IPS-NIHi7 (cell line): ENCODE measurements around the gene CNIH3.

ENCODE experiments used
- DNase-seq: peaks from one replicate; pipeline ENCODE4 v3.0.0; 2012; ENCODE audit warnings: mixed read lengths; ENCODE audit errors: extremely low spot score

CNIH3 gene

DNA sequence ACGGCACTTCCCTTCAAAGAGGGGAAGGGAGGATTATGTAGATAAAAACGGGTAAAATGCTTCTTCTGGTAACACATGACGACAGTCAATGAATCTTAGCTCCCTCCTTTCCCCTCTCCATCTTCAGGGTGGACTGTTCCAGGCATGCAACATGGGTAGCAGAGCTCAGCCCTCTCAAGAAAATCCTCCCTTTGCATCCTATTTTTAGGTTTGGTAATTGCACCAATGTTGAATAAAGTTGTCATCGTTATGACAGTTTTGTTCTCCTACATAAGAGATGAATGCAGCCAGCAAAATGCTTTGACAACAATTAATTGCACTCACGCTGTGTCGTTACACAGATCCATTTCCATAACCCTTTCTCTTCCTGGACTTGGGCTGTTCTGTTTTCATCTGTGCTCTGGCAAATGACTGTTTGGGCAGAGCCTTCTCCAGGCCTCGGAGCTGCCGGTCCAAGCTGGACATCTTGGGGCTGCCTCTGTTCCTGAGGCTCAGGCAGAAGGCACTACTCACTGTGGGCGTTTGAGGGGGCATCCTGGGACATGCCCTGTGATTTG lies 127.6 kb downstream of the CNIH3 start:
- no peak for DNase-seq

DNA sequence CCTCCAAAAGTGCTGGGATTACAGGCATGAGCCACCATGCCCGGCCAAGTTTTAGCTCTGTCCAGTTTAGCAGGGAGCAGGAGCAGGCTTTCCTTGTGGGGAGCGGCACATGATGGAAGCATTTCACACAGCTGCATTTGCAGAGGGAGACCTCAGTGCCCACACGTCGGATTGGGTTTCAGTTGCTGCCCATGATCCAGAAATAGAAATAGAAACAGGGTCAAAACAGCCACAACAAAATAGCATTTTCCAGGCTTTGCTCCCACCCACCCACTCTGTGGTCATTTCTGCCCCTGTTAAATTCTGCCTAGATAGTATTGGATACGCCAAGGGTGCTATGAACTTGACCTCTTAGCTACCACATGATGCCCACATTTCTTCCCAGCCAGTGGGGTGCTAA lies 128.4 kb downstream of the CNIH3 start:
- no peak for DNase-seq

DNA sequence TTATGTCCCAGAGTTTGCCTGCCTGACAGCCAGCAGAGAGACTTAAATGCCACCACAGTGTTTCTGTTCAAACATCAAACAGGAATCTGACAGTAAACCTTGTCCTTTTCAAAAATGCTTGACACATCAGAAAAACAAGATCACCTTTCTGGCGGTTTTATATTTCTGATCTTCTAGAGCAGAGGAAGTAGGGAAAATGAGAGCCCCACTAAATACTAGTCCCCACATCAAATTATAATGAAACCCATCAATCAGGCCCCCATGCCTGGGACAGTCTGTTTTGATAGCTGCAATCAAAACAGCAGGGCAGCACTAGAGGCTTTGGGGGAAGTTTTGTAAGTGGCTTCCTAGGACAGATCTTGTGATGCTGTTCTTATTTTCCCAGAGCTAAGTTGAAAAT lies 129.3 kb downstream of the CNIH3 start:
- DNase-seq = no peak

DNA sequence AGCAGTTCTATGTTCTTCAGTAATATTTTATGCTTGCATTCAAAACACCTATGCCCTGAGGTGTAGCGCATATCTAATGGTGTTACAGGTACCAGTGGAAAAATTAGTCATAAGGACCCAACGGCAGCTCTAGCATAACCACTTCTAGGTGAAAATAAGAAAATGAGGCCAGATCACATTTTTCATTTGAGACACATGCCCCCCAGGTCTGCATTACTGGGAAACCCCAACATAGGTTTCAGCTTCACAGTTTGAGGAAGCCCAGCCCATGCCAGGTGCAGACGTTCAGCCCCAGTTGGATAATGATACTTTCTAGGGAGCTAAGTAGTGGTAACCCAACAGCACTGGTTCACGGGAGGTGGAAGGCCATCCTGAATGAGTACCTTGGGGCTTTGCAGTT lies 129.8 kb downstream of the CNIH3 start:
- no peak for DNase-seq

DNA sequence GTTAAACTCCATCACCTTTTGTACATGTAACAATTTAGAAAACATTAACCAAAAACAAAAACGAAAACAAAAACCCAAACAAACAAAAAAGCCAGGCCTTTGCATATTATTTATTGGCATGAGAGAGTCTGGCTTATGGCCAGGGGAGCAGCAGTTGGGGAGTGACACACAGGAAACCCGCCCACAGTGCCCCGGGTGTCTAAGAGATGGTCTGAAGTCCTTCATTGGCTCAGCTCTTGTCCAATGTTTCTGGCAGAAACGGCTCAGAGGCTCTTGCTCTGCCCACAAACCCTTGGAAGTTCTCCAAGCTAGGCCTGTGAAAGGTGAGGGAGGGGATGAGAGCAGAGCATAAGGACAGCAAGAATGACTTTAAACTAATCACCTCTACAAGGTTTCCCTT lies 131.5 kb downstream of the CNIH3 start:
- DNase-seq = no peak

DNA sequence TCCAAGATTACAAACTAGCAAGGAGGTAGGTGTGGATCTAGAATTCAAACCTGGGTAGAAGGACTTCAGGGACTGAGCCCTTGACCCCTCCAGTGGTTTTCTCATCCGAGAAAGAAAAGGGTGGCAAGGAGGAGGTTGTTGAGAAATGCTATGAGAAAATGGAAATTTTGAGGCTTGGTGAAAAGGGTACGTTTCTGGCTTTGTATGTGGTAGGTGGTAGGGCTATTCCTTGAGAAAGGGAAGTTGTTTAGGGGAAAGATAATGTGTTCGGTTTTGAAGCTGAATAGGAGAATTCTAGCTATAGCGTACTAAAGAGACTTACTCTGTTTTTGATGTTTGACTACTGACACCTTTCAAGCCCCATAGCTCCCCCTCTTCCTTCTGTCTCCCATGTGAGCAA lies 133.8 kb downstream of the CNIH3 start:
- DNase-seq = no peak

DNA sequence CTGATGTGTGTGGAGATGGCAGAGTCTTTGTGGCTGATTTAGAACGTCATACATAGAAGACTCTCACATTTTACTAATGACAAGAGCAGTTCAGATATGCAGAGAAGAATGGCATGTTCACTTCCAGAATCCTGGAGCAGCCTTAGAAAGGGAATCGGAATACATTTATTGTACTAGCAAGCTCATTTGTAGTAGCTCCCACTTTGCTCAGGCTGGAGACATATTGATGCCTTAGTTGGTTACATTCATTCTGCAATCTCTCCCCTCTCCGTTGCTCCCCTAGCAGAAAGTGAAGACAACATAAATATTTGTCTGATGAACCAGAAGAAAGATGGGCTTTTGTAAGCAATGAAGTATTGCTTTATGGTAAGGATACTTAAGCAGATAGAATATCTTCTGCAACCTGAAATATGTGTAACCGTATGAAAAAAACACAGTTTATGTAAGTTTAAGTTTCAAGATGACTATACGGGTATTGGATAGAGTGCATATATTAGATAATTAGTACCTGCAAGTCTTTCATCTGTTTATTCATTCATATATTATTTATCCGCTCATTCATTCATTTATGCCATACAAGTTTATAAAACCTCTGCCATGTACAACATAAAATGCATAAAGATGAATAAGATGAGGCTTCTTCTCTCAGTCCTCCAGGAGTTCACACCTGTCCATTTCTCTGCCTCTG lies 135.7 kb downstream of the CNIH3 start:
- no peak for DNase-seq

DNA sequence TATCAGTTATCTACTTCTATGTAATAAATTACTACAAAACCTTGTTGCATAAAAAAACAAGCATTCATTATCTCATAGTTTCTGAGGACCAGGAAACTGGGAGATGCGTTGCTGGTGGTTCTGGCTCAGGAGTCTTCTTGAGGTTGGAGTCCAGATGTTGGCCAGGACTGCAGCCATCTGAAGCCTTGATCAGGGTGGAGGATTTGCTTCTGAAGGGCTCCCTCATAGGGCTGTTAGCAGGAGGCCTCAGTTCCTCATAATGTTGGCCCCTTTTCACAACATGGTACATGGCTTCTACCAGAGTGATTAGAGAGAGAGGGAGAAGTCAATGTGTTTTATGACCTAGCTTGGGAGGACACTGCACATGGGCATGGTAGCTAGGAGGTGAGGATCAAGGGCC lies 137.4 kb downstream of the CNIH3 start:
- DNase-seq = no peak

DNA sequence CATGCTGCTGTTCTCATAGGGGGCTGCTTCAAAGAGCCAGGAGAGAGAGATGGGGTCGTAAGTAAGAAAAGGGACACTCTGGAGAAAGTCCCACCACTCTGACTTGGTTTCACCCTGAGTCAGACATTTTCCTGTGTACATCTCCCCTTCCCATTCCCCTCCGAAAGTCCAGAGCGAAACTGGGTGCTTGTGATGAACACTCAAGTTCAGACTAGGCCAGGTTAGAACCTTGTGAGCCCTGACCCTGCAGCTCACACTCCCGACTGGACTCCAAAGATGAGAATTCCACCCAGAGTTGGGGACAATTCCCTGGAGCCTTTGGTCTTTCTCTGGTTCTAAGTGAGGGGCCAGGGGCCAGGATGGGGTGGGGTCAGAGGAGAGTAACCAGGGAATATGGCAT lies 139.5 kb downstream of the CNIH3 start:
- no peak for DNase-seq

DNA sequence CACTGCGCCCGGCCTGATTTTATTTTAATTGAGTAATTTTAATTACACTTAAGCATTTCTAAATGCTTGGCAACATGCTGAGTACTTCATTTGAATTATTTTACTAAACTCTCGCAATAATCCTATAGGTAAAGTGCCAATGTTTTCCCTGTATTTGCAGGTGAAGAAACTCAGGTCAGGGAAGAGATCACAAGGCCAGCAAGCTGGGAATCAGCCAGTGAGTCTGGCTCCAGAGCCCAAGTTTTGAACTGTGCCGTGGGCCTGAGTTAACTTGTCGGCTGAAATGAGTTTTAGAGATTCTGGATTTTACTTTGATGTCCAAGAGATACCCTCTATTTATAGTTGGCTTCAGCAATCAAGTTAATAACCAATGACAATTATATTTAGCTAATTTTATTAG lies 141.4 kb downstream of the CNIH3 start:
- no peak for DNase-seq

DNA sequence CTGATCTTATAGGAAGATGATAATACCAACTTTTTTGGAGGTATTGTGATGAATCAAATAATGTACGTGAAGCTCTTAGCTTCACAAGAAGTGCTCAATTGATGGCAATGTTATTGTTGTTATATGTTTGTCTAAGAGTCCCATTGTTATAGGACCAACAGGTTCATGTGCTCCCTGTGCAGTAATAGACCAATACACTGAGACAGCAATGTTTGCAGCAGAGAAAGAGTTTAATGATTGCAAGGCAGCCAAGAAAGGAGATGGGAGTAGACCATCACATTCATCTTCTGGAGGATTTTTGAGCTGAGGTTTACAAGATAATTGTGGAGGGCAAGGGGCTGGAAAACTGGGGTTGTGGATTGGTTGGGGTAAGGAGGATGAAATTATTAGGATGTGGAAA lies 143.0 kb downstream of the CNIH3 start:
- no peak for DNase-seq

DNA sequence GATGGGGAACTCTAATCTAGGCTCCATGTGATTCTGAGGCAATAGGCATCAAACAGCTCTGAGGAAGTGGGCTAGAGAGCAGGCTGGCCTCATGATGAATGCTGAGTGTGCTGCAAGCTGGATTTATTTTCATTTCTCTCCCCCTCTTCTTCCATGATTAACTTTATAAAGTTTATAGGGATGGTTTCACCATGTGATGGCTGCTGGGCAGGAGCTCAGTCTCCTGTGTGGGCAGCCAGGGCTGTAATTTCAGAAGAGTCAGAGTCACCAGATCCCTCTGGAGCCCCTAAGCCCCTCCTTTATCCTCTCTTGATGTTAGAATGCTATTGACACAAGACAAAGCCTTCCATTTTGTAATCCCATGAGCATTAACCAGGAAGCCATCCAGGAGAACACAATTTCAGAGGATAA lies 143.6 kb downstream of the CNIH3 start:
- DNase-seq = no peak

DNA sequence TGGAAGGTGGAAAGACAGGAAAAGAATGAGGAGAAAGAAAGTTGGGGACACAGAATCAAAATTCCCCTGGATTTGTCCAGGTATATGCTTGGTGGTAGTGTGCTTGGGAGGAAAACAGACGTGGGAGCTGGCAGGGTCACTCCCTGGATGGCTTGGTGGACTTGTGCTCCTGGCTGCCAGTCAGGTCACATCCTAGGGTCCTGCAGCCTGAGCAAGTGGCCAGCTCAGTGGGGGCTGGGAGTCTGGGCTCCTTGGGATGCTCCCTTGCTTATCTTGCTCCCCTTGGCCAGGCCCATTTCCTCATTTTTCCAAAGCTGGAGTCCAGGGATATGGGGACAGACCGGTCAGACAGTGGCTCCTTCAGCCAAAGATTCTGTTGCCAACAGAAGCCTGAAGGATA lies 144.0 kb downstream of the CNIH3 start:
- DNase-seq = no peak

DNA sequence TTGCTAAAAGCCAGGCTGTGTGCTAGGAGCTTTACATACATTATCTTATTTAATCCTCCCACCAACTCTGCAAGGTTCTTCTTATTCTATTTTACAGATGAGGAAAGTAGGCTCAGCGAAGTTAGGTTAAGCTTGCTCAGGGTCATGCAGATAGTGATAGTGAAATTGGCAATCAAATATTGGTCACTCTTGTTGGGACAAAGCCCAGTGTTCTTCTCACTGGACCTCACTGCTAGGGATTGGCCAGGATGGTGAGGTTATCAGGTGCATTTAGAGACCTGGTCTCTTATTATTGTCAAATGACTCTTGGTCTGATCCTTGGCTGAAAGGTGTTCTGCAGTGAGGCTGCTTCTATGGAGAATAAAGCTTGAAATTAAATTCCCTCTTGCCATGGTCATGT lies 145.1 kb downstream of the CNIH3 start:
- no peak for DNase-seq

DNA sequence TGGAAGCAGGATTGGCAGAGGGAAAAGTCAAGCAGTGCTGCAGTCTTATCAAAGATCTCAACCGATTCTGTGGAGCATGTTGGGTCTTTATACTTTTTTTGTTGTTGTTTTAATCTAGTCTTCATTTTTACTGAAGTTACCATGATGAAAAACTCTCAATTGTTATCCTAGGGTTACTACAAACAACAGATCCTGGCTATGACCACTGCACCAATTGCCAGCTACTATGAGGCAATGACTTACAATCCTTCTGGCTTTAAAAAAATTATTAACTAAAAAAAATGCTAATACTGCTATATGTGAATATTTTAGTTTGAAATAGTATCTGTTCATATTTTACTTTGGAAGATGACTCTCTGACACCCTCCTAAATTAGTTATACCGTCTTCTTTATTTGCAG lies 145.9 kb downstream of the CNIH3 start:
- DNase-seq = no peak

DNA sequence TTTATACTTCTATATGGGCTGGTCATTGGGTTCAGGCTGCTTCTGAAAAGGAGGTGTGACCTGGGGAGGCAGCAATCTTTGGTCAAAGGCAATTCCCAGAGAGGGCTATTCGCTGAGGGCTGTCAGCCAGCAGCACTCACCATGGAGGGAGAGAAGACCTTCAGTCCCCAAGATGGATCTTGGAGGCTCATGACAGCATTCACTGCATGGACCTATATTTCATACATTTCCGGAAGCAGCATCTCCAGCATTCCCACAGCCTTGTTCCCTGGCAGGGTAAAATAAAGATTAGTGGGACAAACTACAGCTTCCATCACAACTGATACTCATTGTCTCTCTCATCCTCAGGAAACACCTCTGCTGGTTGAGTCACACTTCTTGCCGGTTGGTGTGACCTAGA lies 146.6 kb downstream of the CNIH3 start:
- no peak for DNase-seq

DNA sequence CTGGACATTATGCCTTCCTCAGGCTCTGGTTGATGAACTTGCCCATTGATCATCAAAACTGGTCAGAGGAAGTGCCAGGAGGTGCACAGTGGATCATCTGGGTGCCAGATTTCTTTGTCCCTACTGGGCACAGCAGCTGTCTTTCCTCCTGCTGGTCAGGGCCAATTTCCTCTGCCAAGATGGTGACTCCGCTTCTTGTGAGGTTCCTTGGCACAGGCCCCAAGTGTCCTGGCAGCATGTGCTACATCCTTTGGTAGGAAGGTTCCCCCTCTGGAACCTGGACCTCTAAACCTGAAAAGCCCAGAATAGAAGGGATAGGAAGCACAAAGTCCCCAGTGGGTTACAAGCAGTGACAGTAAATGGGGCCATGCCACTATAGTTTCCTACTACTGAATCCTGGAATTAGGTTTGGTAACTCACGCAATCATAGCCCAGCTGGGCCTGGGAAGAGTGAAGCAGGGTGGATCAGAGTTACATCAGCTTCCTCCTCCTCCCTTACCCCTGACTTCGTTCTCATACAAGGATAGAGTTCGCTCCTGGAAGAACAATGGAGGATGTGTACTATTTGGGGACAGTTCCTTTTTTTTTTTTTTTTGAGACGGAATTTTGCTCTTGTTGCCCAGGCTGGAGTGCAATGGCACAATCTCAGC lies 147.1 kb downstream of the CNIH3 start:
- no peak for DNase-seq

DNA sequence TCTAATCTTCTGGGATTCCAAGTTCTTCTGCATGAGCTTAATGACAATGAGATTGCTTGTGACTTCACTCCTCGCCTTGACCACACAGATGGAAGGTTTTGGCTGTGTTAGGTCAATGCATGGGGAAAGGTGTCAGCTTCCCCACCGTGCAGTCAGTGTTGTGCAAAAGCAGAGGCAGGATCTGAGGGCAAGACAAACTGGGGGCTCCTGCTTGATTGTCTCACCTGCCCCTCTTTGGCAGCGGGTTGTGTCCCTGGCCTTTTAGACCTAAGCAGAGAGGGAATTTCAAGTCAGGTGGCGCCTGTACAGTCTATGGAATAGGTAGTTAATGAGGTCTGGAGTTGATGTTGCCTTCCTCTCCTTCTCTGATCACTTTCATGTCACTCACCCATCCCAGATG lies 150.1 kb downstream of the CNIH3 start:
- no peak for DNase-seq

DNA sequence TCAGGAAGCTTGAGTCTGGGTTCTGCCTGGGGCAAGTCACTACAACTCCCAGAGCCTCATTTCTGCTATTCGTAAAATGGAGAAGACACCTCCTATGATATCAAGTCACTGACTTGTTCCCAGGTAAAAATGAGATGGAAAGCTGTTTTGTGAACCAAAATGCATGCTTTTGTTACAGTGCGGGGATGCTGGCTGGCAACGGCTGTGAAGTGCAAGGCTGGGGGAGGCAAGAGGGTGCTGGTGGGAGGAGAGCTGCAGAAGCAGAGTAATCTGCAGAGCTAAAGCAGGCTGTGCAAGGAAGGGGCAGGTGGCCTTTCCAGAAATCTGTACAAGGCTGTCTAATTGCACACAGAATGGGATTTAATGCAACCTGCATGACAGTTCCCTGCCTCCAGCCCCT lies 150.9 kb downstream of the CNIH3 start:
- no peak for DNase-seq

DNA sequence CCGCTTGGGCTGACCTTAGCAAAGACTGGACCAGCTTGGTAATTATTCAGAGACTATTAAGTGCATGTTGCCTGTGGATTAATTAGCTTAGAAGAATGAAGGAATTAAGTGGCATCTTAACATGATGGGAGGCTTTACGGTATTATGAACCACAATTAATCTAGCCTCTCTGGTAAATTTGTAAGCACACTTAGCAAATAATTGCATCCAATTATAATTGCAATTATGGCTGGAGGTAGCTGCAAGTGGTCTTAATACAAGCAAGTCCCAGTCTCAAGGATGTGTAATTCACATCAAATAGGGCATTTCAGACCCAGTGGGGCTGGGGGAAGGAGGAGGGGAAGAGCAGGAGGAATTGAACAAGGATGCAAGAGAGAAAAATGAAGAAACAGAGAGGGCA lies 151.6 kb downstream of the CNIH3 start:
- DNase-seq = no peak

DNA sequence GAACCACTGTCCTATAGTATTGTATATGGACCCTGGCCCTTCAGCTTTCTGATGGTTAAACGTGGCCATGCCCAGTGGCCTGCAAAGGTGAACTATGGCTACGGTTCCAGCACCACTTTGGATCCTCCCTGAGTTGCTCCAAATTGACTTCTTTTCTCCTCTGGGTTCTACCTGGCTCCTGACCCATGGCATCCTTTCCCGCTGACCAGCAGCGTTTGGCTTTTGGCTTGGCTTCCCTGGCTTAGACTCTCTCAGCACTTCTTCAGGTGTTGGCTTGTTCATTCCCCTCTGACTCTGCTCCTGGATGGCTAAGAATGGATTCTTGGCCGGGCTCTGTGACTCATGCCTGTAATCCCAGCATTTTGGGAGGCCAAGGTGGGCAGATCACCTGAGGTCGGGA lies 152.9 kb downstream of the CNIH3 start:
- no peak for DNase-seq

DNA sequence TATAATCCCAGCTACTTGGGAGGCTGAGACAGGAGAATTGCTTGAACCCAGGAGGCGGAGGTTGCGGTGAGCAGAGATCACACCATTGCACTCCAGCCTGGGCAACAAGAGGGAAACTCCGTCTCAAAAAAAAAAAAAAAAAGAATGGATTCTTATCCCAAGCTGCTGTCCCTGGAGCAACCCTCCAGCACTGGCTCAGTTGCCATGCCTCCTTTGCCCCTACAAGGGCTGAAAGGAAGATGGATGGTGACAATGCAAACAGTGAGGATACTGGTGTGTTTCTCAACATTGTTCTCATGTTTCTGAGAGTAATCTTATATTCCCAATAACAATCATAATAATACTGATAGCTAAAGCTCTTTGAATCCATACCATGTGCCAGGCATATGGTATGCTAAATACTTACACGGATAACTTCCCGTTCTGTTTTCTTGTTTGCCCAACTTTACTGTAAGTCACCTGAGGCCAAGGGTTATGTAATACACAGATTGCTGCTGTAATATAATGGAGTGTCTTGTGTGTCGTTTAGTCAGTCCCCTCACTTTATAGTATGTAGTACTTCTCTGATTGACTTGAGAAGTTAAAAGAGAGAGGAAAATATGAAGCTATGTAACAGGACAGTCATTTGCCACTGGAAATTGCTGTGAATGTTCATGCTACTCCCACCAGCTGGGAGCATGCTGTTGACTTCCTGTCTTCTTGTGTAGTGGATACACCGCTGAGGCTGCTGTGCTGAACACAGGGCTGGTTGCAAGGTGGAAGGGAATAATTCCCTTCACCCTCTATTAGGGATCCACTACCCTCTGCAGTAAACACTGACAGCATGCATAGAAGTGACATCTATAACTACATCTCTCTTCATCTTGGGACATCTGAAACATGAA lies 153.6 kb downstream of the CNIH3 start:
- DNase-seq = no peak

DNA sequence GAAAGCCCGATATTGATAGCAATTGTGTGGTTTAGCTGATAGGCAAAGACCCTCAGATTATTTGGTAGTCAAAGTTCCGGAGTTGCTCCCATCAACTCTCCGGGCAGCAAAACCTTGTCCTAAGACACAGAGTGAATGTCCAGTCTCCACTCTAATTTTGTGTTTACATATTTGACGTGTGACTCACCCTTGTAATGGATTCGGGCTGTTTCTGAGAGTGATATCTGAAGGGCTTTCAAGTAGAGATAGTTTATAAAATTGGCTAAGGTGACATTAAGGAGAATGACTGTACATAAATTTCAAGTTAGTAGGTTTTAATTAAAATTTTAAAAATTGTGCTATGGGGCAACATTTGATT lies 154.2 kb downstream of the CNIH3 start:
- DNase-seq = no peak
